Activated CD4-positive, alpha-beta memory T cell treated with anti-CD3 and anti-CD28 coated beads, Interleukin-2, amount 10 ng/mL, durations not matched to agents 7 days and 5 days (primary cell): ENCODE data around the gene RCOR2. TPM values are rescaled to one million over a fixed set of nuclear protein-coding genes. Genes with fewer than 3 reads are reported as not detected.

Experiments
- CTCF ChIA-PET: fragments of 350-600 bp; sonication (Branson Sonifier 250); formaldehyde crosslinking; loops from one replicate; lab custom pipeline; 2021; ENCODE audit warnings: antibody characterized with exemption, inconsistent platforms; lab: Charles Lee
- POLR2A ChIA-PET: fragments of 350-600 bp; sonication (Branson Sonifier 250); formaldehyde crosslinking; loops from one replicate; lab custom pipeline; 2021; ENCODE audit warnings: antibody characterized with exemption; lab: Charles Lee
- DNase-seq: peaks from one replicate; pipeline ENCODE4 v3.0.0-alpha.2; 2020
- H3K27ac Mint-ChIP-seq: one replicate; pipeline ENCODE4 v1.8.0; 2021; ENCODE audit warnings: mild to moderate bottlenecking, mixed read lengths
- H3K27me3 Mint-ChIP-seq: one replicate; pipeline ENCODE4 v1.8.0; 2021; ENCODE audit warnings: mixed read lengths
- H3K36me3 Mint-ChIP-seq: one replicate; pipeline ENCODE4 v1.8.0; 2021; ENCODE audit warnings: low read depth, mixed read lengths
- H3K4me1 Mint-ChIP-seq: one replicate; pipeline ENCODE4 v1.8.0; 2021; ENCODE audit warnings: mixed read lengths
- H3K4me3 Mint-ChIP-seq: one replicate; pipeline ENCODE4 v1.8.0; 2021; ENCODE audit warnings: mild to moderate bottlenecking, mixed read lengths
- H3K9me3 Mint-ChIP-seq: one replicate; pipeline ENCODE4 v1.8.0; 2021; ENCODE audit warnings: mixed read lengths
- total RNA-seq, 2 experiments: library from RNA; stranded (reverse); gene quantifications; one replicate each; pipeline ENCODE4 v1.2.3, GENCODE V29; 2021

The RCOR2 gene
- total RNA-seq, 2 experiments from 2014 or later, result not detected

DNA sequence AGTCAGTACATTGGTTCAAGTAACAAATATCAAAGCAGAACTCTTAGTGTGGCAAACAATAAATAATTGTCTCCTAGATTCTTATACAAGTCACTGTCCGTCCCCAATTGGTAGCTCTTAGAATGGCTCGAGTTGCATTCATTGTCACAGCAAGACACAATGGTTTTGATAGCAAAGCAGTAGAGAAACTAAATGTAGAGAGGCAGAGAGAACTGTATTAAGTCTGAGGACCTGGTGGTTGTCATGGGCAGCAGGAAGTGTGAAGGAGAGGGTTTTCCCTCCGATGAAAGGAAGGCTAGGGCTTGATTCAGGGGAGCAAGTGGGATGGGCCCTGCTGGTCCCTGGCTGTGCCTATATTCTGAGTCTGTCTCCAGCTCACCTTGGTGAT lies 36.6 kb downstream of the RCOR2 start:
- no peaks in the 10 kb centered on the region for H3K27me3 Mint-ChIP-seq
- peaks cover 15% of the 10 kb centered on the region for H3K36me3 Mint-ChIP-seq
- no peak overlapping the region for H3K4me3 Mint-ChIP-seq
- H3K27ac Mint-ChIP-seq, result no peak overlapping the region
- H3K4me1 Mint-ChIP-seq, result peaks cover 36% of the 10 kb centered on the region
- no peaks in the 10 kb centered on the region for H3K9me3 Mint-ChIP-seq
- no peak for DNase-seq
- CTCF ChIA-PET, result no interaction called here
- POLR2A ChIA-PET, result interaction anchor here (1.4 kb wide), 1 partner anchor 10 kb away, joined by 3 read pairs; no protein-coding TSS in a partner anchor

GRCh38 chr11:63879598-63880402 lies 37.2 kb downstream of the RCOR2 start:
- Mint-ChIP-seq H3K36me3 (peaks cover 12% of the 10 kb centered on the region), H3K27ac (no peak overlapping the region), H3K4me3 (no peak overlapping the region), H3K27me3 (no peaks in the 10 kb centered on the region), H3K4me1 (peaks cover 36% of the 10 kb centered on the region), H3K9me3 (no peaks in the 10 kb centered on the region)
- ChIA-PET POLR2A (interaction anchor here (1.4 kb wide), 1 partner anchor 9 kb away, joined by 3 read pairs; no protein-coding TSS in a partner anchor), CTCF (no interaction called here)
- no peak for DNase-seq

- H3K27me3 Mint-ChIP-seq, result no peaks in the 10 kb centered on the region
- CTCF ChIA-PET, result interaction anchor here (0.7 to 1.1 kb wide), 2 partner anchors 29 to 54 kb away, joined by 3 to 4 read pairs; no protein-coding TSS in a partner anchor
- H3K9me3 Mint-ChIP-seq, result no peaks in the 10 kb centered on the region
- no peak for DNase-seq
- POLR2A ChIA-PET, result interaction anchor here (1.4 to 1.8 kb wide), 2 partner anchors 8 to 10 kb away, joined by 3 to 7 read pairs; no protein-coding TSS in a partner anchor
- H3K27ac Mint-ChIP-seq, result peak overlapping the region; percentile 9
- peaks cover 15% of the 10 kb centered on the region for H3K36me3 Mint-ChIP-seq
- peaks cover 35% of the 10 kb centered on the region for H3K4me1 Mint-ChIP-seq
- H3K4me3 Mint-ChIP-seq, result no peak overlapping the region
Measured at GRCh38 chr11:63877658-63878241, 39.2 kb downstream of the RCOR2 start.

- H3K27ac Mint-ChIP-seq, result no peak overlapping the region
- H3K27me3 Mint-ChIP-seq, result no peaks in the 10 kb centered on the region
- DNase-seq, result no peak
- POLR2A ChIA-PET, result interaction anchor here (1.0 to 1.3 kb wide), 3 partner anchors 8 to 16 kb away, joined by 3 read pairs; no protein-coding TSS in a partner anchor
- peaks cover 15% of the 10 kb centered on the region for H3K36me3 Mint-ChIP-seq
- no peaks in the 10 kb centered on the region for H3K9me3 Mint-ChIP-seq
- CTCF ChIA-PET, result interaction anchor here (1.1 kb wide), 1 partner anchor 14 kb away, joined by 3 read pairs; no protein-coding TSS in a partner anchor
- no peak overlapping the region for H3K4me3 Mint-ChIP-seq
- H3K4me1 Mint-ChIP-seq, result peaks cover 42% of the 10 kb centered on the region
Measured at GRCh38 chr11:63876616-63877015, 40.3 kb downstream of the RCOR2 start.

DNA sequence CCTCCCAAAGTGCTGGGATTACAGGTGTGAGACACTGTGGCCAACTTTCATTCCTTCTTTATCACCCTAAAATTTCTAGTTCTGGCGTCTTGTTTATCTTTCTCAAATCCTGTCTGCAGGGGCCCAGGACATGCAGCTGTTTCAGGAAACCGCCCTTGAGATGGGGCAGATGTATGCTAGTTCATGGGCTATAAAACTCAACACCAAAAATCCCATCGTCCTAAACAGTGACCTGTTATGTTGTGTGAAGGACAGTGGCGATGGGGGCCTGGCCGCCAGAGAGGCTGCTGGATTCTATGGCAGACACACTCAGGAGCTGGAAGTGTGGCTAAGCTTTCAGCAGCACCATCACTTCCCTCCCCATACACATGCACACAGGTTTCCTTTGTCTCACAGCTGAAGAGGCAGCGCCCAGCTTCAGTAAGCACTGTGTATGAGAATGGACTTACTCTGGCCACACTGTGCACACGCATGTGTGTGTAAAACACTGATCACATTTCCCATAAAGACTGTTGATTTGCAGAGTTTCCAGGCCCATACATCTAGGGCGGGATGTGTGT lies 41.4 kb downstream of the RCOR2 start:
- CTCF ChIA-PET, result interaction anchor here (1.3 kb wide), 1 partner anchor 11 kb away, joined by 4 read pairs; no protein-coding TSS in a partner anchor
- no peak for DNase-seq
- Mint-ChIP-seq H3K36me3 (peaks cover 11% of the 10 kb centered on the region), H3K4me1 (peaks cover 44% of the 10 kb centered on the region), H3K27me3 (no peaks in the 10 kb centered on the region), H3K9me3 (no peaks in the 10 kb centered on the region), H3K4me3 (no peak overlapping the region), H3K27ac (no peak overlapping the region)
- POLR2A ChIA-PET, result interaction anchor here (1.0 to 1.4 kb wide), 4 partner anchors 9 to 37 kb away, joined by 3 read pairs; partner anchors contain the start of gene MARK2

DNA sequence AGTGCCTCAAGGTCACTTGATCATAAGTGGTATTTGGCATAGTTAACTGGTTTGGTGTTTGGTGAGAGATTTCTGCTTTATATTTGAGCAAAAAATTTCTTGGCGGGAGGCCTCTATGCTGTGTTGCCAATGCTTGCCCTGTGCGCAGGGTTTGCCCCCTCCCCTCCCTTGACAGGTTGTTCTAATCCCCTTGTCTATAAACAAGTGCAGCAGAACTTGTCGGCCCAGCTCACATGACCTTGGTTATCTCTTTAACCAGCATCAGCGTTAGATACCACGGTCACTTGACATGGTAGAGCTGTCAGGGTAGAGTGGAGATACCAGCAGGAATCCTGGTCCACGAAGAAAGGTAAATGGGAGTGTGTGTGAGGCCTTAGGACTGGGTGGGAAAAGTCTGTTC lies 42.5 kb downstream of the RCOR2 start:
- no peak for DNase-seq
- no peak overlapping the region for H3K4me3 Mint-ChIP-seq
- no peak overlapping the region for H3K27ac Mint-ChIP-seq
- POLR2A ChIA-PET, result interaction anchor here (1.4 kb wide), 1 partner anchor 36 kb away, joined by 3 read pairs; the partner anchor contains the start of gene MARK2
- CTCF ChIA-PET, result interaction anchor here (1.2 to 1.3 kb wide), 2 partner anchors 12 to 32 kb away, joined by 3 to 4 read pairs; no protein-coding TSS in a partner anchor
- H3K4me1 Mint-ChIP-seq, result peaks cover 46% of the 10 kb centered on the region
- H3K9me3 Mint-ChIP-seq, result no peaks in the 10 kb centered on the region
- no peaks in the 10 kb centered on the region for H3K27me3 Mint-ChIP-seq
- H3K36me3 Mint-ChIP-seq, result peaks cover 15% of the 10 kb centered on the region

GRCh38 chr11:63873311-63873710 lies 43.7 kb downstream of the RCOR2 start:
- Mint-ChIP-seq H3K4me1 (peaks cover 57% of the 10 kb centered on the region), H3K4me3 (no peak overlapping the region), H3K27me3 (no peaks in the 10 kb centered on the region), H3K36me3 (peaks cover 21% of the 10 kb centered on the region), H3K9me3 (no peaks in the 10 kb centered on the region), H3K27ac (no peak overlapping the region)
- ChIA-PET POLR2A (interaction anchor here (1.4 to 2.7 kb wide), 2 partner anchors 17 to 19 kb away, joined by 5 to 7 read pairs; no protein-coding TSS in a partner anchor), CTCF (interaction anchor here (2.3 kb wide), 1 partner anchor 35 kb away, joined by 16 read pairs; the partner anchor contains the start of gene MARK2)
- DNase-seq, result no peak

DNA sequence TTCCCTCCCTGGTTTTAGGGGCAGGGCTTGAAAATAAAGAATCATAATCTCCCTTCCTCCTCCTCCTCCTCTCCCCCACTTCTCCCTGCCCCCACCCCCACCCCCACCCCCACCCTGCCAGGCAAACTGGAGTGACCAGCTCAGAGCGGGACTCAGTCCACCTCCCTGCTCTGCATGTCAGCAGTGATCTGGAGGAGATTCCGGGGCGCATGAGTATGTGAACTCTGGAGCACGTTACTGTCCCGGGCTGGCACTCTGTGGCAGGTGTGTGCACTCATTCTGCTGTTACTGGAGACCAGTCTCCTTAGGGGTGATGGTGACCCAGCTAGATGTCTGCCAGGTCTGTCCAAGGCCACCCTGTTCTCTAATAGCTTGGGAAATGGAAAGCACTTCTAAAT lies 44.2 kb downstream of the RCOR2 start:
- H3K9me3 Mint-ChIP-seq, result no peaks in the 10 kb centered on the region
- peaks cover 57% of the 10 kb centered on the region for H3K4me1 Mint-ChIP-seq
- ChIA-PET CTCF (interaction anchor here (1.5 to 2.3 kb wide), 3 partner anchors 19 to 73 kb away, joined by 3 to 16 read pairs (median 4); partner anchors contain the start of gene MARK2), POLR2A (interaction anchor here (0.8 to 2.7 kb wide), 4 partner anchors 15 to 34 kb away, joined by 4 to 7 read pairs (median 6); partner anchors contain the start of gene MARK2)
- H3K4me3 Mint-ChIP-seq, result no peak overlapping the region
- H3K27ac Mint-ChIP-seq, result no peak overlapping the region
- no peaks in the 10 kb centered on the region for H3K27me3 Mint-ChIP-seq
- no peak for DNase-seq
- peaks cover 23% of the 10 kb centered on the region for H3K36me3 Mint-ChIP-seq

- Mint-ChIP-seq H3K27me3 (no peaks in the 10 kb centered on the region), H3K4me3 (no peak overlapping the region)
- CTCF ChIA-PET, result interaction anchor here (0.6 to 2.3 kb wide), 4 partner anchors 20 to 73 kb away, joined by 3 to 16 read pairs (median 4); partner anchors contain the start of gene MARK2
Measured at GRCh38 chr11:63871962-63872799, 44.8 kb downstream of the RCOR2 start.

DNA sequence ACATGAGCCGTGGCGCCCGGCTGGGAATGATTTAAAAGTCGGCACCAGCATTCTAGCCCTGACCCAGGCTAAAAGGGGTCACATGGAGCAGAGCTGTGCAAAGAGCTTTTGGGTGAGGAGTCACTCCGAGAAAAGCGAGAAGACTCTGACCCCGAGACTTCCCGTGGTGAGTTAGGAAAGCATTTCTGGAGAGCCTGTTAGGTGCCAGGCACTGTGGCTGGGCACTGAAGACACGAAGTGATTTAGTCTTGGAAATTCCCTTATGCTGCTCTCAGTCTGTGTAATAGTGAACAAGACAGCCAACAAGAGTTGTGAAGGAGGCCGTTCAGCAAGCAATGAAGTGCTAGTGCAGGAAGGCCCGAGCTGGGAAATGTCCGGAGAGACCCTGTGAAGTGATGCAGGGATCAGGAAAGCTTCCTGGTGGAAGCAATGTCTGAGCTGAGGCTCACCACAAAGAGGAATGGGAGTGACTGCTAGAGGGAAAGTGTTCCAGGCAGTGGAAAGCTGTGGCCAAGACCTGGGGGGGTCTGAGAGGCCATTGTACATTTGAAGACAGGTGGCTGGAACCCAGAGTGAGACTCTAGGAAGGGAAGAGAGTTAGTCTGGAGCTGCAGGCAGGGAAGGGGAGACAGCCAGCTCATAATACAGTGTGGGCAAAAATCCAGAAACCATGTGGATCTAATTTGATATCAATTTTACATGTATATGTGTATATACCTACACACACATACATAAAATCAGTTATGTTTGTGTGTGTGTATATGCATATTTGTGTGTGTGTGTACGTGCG lies 46.4 kb downstream of the RCOR2 start:
- ChIA-PET CTCF (interaction anchor here (0.9 to 2.6 kb wide), 3 partner anchors 17 to 34 kb away, joined by 3 to 11 read pairs (median 9); no protein-coding TSS in a partner anchor), POLR2A (interaction anchor here (1.1 to 3.1 kb wide), 6 partner anchors 9 to 32 kb away, joined by 3 to 13 read pairs (median 4); partner anchors contain the start of gene MARK2)
- no peak overlapping the region for H3K4me3 Mint-ChIP-seq
- H3K27ac Mint-ChIP-seq, result peak overlapping the region; percentile 9
- no peaks in the 10 kb centered on the region for H3K27me3 Mint-ChIP-seq
- H3K9me3 Mint-ChIP-seq, result no peaks in the 10 kb centered on the region
- peaks cover 79% of the 10 kb centered on the region for H3K4me1 Mint-ChIP-seq
- DNase-seq, result no peak
- peaks cover 24% of the 10 kb centered on the region for H3K36me3 Mint-ChIP-seq

More at GRCh38 chr11:63871962-63872799, 44.8 kb downstream of the RCOR2 start:
- Mint-ChIP-seq H3K36me3 (peaks cover 23% of the 10 kb centered on the region), H3K27ac (no peak overlapping the region), H3K9me3 (no peaks in the 10 kb centered on the region), H3K4me1 (peaks cover 63% of the 10 kb centered on the region)
- DNase-seq, result peak; percentile 59
- POLR2A ChIA-PET, result interaction anchor here (0.8 to 2.7 kb wide), 4 partner anchors 15 to 34 kb away, joined by 4 to 7 read pairs (median 6); partner anchors contain the start of gene MARK2

DNA sequence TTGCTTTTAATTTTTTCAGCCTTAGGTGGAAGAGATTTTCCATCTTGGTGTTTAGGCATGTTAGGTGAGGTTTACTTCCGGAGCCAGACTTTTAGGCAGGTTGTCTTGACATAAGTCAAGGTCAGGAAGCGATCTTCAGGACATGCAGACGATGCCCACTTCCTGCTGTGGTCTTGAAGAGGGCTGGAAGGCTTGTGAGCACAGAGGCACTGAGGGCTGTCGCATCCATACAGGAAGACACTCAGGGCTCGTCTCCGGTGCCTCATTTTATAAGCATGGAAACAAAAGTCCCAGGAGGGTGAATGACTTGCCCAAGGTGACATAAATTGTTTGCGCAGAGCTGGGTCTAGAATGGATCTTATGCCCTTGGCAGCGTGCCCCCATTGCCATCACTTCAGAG lies 47.3 kb downstream of the RCOR2 start:
- H3K4me3 Mint-ChIP-seq, result peak overlapping the region; percentile 22
- H3K9me3 Mint-ChIP-seq, result no peaks in the 10 kb centered on the region
- H3K27ac Mint-ChIP-seq, result peak overlapping the region; percentile 72
- DNase-seq, result peak; percentile 69
- H3K4me1 Mint-ChIP-seq, result peaks cover 86% of the 10 kb centered on the region
- peaks cover 29% of the 10 kb centered on the region for H3K36me3 Mint-ChIP-seq
- CTCF ChIA-PET, result interaction anchor here (0.6 to 2.6 kb wide), 3 partner anchors 18 to 131 kb away, joined by 3 to 11 read pairs (median 9); no protein-coding TSS in a partner anchor
- H3K27me3 Mint-ChIP-seq, result no peaks in the 10 kb centered on the region
- POLR2A ChIA-PET, result interaction anchor here (1.3 to 3.1 kb wide), 6 partner anchors 16 to 31 kb away, joined by 3 to 13 read pairs (median 4); partner anchors contain the start of gene MARK2
